DMS114 treated with DMSO at 0.1 percent for 48 hours (cell line): Measurements from ENCODE around the gene LRRC14B.

Experiments
- DNase-seq: peaks from one replicate; lab custom pipeline; 2025; ENCODE audit not compliant: unreplicated experiment; lab: John Stamatoyannopoulos, UW

LRRC14B gene

GRCh38 chr5:191036-191948 is at the start of gene LRRC14B:
Gene LRRC14B (plus strand): TSS chr5:191495. CDS start chr5:191539, 44 bp downstream.
- DNase-seq = no peak

- no peak for DNase-seq
Observed at GRCh38 chr5:141761-142160, 49.5 kb upstream of the LRRC14B start.

- DNase-seq = no peak
Observed at GRCh38 chr5:142246-142810, 49.0 kb upstream of the LRRC14B start.

GRCh38 chr5:143041-143440 is 48.3 kb upstream of the LRRC14B start:
- DNase-seq = no peak

GRCh38 chr5:144941-145340 is 46.4 kb upstream of the LRRC14B start:
- DNase-seq = no peak

GRCh38 chr5:145585-146323 is 45.5 kb upstream of the LRRC14B start:
- DNase-seq = no peak

- no peak for DNase-seq
Observed at GRCh38 chr5:147751-148150, 43.5 kb upstream of the LRRC14B start.

GRCh38 chr5:149745-150485 is 41.4 kb upstream of the LRRC14B start:
- no peak for DNase-seq

- DNase-seq = no peak
Observed at GRCh38 chr5:150746-151145, 40.5 kb upstream of the LRRC14B start.

GRCh38 chr5:152077-152476 is 39.2 kb upstream of the LRRC14B start:
- DNase-seq = no peak

- no peak for DNase-seq
Observed at GRCh38 chr5:153256-153655, 38.0 kb upstream of the LRRC14B start.

- DNase-seq = no peak
Observed at GRCh38 chr5:154236-154635, 37.1 kb upstream of the LRRC14B start.

GRCh38 chr5:154826-155225 is 36.5 kb upstream of the LRRC14B start:
- DNase-seq = no peak

GRCh38 chr5:155651-156410 is 35.5 kb upstream of the LRRC14B start:
- DNase-seq = no peak

GRCh38 chr5:156411-157072 is 34.8 kb upstream of the LRRC14B start:
- DNase-seq = no peak

GRCh38 chr5:157126-157715 is 34.1 kb upstream of the LRRC14B start:
- DNase-seq = no peak

- no peak for DNase-seq
Observed at GRCh38 chr5:157801-158200, 33.5 kb upstream of the LRRC14B start.

- no peak for DNase-seq
Observed at GRCh38 chr5:158807-159447, 32.4 kb upstream of the LRRC14B start.
